ENCODE data around the gene PRRX1.

The PRRX1 gene

DNA sequence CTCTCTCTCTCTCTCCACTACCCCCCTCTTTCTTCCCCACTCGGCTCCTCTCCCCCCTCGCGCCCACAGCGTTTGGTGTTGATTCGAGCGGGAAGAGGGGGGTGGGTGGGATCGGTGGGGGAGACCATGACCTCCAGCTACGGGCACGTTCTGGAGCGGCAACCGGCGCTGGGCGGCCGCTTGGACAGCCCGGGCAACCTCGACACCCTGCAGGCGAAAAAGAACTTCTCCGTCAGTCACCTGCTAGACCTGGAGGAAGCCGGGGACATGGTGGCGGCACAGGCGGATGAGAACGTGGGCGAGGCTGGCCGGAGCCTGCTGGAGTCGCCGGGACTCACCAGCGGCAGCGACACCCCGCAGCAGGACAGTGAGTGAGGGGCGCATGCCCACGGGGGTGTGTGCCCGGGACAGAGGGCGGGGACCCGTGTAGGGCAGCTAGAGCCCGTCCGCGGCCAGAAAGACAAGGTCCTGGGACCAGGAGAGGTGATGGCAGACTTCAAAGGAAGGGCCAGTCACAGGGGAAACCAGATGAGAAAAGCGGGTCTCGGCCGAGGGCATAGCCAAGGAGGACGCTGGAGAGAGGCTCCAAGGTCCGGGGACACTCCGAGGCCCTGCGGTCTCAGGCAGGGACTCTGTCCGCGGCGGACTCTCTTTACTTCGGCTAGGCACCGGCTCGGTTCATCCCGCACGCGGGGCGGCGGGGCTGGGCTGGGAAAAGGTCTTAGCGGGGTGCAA lies at the start of gene PRRX1:
Gene PRRX1, plus strand, starts transcription at position 39 of the 735 bp plus-strand sequence. Its CDS starts 88 bp downstream, at position 127.
- DNase-seq (ENCODE audit: low read depth): no peak
- H3K4me3 ChIP-seq (ENCODE audit: low read depth, low read length): peak within 1 kb of the TSS; percentile 60
- TF ChIP-seq, protein P1, sequence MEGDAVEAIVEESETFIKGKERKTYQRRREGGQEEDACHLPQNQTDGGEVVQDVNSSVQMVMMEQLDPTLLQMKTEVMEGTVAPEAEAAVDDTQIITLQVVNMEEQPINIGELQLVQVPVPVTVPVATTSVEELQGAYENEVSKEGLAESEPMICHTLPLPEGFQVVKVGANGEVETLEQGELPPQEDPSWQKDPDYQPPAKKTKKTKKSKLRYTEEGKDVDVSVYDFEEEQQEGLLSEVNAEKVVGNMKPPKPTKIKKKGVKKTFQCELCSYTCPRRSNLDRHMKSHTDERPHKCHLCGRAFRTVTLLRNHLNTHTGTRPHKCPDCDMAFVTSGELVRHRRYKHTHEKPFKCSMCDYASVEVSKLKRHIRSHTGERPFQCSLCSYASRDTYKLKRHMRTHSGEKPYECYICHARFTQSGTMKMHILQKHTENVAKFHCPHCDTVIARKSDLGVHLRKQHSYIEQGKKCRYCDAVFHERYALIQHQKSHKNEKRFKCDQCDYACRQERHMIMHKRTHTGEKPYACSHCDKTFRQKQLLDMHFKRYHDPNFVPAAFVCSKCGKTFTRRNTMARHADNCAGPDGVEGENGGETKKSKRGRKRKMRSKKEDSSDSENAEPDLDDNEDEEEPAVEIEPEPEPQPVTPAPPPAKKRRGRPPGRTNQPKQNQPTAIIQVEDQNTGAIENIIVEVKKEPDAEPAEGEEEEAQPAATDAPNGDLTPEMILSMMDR (conservative IDR thresholded peaks at IDR 0.05; ENCODE audit: low read depth, low read length): no peak

DNA sequence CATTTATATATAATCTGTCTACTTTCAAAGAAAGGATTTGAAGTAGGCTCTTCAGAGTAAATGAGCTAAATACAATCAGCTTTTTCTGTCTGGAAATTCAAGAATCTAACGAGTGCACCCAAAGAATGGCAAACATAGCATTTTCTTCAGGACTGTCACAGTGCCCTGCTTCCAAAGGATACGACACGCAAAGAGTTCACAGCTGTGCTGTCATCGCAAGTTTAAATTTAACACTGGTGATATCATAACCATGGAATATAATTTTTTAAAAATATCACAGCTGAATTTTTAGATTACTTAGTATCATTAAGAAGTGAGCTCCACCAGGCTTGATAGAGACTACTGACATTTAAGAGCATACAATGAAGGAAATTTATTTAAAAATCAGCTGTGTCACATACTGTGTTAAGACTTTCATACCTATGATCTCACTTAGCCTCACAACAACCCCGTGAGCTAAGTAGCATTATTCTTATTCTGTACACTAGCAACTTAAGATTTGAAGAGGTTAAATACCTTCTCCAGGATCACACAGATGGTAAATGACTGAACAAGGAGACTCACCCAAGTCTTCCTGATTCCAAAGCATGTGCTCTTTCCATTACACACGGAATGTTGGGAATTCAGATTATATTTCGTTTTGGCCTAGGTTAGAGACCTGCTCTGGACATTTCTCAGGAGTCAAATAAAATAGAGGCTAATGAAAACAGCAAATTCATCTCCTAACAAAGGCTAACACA lies 46.2 kb upstream of the PRRX1 start:
- no peak for DNase-seq (ENCODE audit: low read depth)
- H3K4me3 ChIP-seq (ENCODE audit: low read depth, low read length): no peak overlapping the region
- TF ChIP-seq, protein P1 (conservative IDR thresholded peaks at IDR 0.05; ENCODE audit: low read depth, low read length): no peak

DNA sequence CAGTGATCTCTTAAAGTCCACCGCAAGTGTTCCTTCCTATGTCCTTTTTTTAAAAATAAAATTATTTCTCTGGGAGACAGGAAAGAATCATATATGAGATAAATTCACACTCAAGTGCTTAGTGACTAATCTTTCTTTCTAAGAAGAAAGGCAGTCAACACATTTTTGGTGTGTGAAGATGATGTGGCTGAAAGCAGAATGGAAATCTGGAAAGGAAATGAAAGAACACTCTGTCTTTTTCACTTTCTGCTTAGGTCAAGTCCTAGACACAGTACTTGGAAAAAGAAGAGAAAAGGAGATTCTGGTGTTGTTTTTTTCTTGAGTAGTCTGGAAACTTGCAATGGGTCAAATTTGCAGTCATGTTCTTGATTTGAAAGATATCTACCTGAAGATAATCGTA lies 45.5 kb upstream of the PRRX1 start:
- DNase-seq (ENCODE audit: low read depth): peak; percentile 56
- TF ChIP-seq, protein P1 (conservative IDR thresholded peaks at IDR 0.05; ENCODE audit: low read depth, low read length): no peak
- H3K4me3 ChIP-seq (ENCODE audit: low read depth, low read length): no peak overlapping the region

DNA sequence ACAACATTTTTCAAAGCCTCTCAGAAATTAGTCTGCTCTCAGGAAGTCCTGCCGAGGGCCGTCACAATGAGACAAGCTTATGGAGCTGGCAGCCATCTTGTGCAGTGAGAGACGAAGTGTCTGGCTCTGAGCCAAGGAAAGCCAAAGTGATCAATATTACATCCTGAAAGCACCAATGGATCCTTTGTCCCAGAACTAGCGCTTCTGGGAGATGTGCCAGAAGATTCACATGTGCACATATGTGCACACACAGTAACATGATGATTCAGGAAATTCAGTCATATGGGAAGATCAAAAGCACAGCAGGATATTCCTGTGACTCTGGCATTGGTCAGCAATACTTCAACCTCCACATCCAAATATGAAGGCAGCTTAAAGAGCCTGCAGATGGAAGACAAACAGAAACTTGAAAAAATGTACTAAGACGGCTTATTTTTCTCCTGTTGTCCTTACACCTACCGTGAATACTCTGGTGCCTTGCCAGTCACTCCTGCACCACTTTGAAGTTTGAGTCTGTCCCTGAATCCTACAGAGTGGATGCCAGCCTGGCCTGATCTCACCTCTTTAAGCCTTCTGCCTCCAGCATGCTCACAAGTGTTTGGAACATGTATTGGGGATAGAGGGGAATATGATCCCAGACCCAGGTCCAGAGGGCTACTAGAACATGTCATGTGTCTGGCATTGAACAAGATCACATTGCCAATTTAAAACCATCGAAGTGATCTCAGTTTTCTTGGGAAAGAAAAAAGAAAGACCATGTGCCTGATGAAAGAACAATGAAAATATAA lies 44.5 kb upstream of the PRRX1 start:
- peak overlapping the region; percentile 10 for H3K4me3 ChIP-seq (ENCODE audit: low read depth, low read length)
- TF ChIP-seq, protein P1 (conservative IDR thresholded peaks at IDR 0.05; ENCODE audit: low read depth, low read length): no peak
- DNase-seq (ENCODE audit: low read depth): peak; percentile 80

DNA sequence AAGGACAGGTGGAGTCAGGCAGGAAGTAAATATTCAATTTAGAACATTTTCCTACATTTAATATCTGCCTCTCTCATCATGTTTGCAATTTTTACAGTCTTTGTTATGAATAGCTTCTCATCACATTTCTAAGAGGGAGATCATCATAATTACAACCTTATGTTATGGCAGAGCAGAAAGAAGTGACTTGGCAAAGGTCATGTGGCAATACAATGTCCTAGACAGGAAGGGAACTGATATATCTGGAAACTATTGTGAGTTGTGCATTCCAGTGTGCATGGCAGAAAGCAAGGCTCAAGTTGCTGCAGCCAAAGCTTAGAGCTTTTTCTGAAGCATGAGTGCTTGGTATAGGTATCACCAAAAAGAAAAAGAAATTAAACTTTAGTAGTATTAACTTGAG lies 43.8 kb upstream of the PRRX1 start:
- no peak overlapping the region for H3K4me3 ChIP-seq (ENCODE audit: low read depth, low read length)
- TF ChIP-seq, protein P1 (conservative IDR thresholded peaks at IDR 0.05; ENCODE audit: low read depth, low read length): no peak
- no peak for DNase-seq (ENCODE audit: low read depth)

DNA sequence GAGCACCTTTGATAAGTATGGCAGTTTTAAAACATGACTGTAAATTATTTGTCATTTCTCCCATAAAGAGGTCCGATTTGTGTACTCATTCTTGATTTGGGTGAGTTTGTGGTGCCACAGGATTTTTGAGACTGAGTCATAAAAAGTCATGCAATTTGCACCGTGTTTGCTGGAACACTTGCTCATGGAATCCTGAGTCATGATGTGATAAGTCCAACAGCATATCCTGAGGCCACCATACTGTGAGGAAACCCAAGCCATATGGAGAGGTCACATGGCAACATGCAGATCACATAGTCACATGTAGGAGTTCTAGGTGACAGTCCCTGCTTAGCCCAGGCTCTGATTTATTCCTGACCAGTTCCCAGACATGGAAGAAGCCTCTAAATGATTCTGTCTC lies 40.8 kb upstream of the PRRX1 start:
- no peak overlapping the region for H3K4me3 ChIP-seq (ENCODE audit: low read depth, low read length)
- DNase-seq (ENCODE audit: low read depth): peak; percentile 80
- TF ChIP-seq, protein P1 (conservative IDR thresholded peaks at IDR 0.05; ENCODE audit: low read depth, low read length): no peak
